Stomach (tissue), 9 donors: Measurements from ENCODE around the gene NPTX1. TPM values are rescaled to one million over a fixed set of nuclear protein-coding genes. Genes with fewer than 3 reads are reported as not detected.

Source experiments
- DNase-seq, 2 donors: peaks; one replicate each; pipeline versions ENCODE4 v3.0.0 to v3.0.0-alpha.2; 2013 to 2019
- H3K27ac ChIP-seq, 5 donors: fragments of 200-600 bp in 4 of 5; sonication (generic) in 4 of 5; one replicate each; pipeline ENCODE4 v1.5.1; 2013 to 2019; ENCODE audit warnings: mild to moderate bottlenecking in 1 of 5, moderate library complexity in 1 of 5
- H3K27me3 ChIP-seq, 3 donors: fragments of 200-600 bp; sonication (generic); one replicate each; pipeline ENCODE4 v1.5.1; 2017 to 2019; ENCODE audit warnings: mixed run types in 1 of 3
- H3K36me3 ChIP-seq, 4 donors: fragments of 200-600 bp; sonication (generic); 1 replicate in 3 of 4; 2 replicates in 1 of 4; pipeline ENCODE4 v1.5.1; 2016 to 2019
- H3K4me1 ChIP-seq, 4 donors: fragments of 200-600 bp; sonication (generic); one replicate each; pipeline ENCODE4 v1.5.1; 2016 to 2019
- H3K4me3 ChIP-seq, 4 donors: fragments of 200-600 bp; sonication (generic) in 3 of 4; one replicate each; pipeline ENCODE4 v1.5.1; 2016 to 2019; ENCODE audit warnings: mild to moderate bottlenecking in 1 of 4
- H3K9me3 ChIP-seq, 4 donors: fragments of 200-600 bp; sonication (generic); one replicate each; pipeline ENCODE4 v1.5.1; 2016 to 2019
- EP300 ChIP-seq: sonication (generic); formaldehyde crosslinking; IDR thresholded peaks from one replicate; pipeline ENCODE4 v1.6.1; 2017; ENCODE audit warnings: antibody characterized with exemption
- POLR2A ChIP-seq, 4 donors: fragments of 450-650 bp; IDR thresholded peaks; one replicate each; pipeline ENCODE4 v1.6.1; 2016; ENCODE audit warnings: antibody characterized with exemption in 4 of 4, control low read depth in 2 of 4, mild to moderate bottlenecking in 1 of 4, moderate library complexity in 1 of 4
- POLR2AphosphoS5 ChIP-seq, 3 donors: sonication (generic); formaldehyde crosslinking; IDR thresholded peaks; one replicate each; pipeline ENCODE4 v1.6.1; 2016; ENCODE audit warnings: antibody characterized with exemption in 3 of 3
- WGBS, 5 donors: extraction: QIAGEN DNeasy Blood & Tissue Kit in 3 of 5; methylation state at CpG; one replicate each; pipeline versions ENCODE4 v1.1.5 to v1.1.7; 2013 to 2018; 5-methylcytosine and 5-hydroxymethylcytosine counted together
- intact Hi-C: fragments of 100-400 bp; cut with DNase I; formaldehyde crosslinking; loops from one replicate; pipeline ENCODE4 v1.15.1; 2023; ENCODE audit warnings: low total_unique reads
- polyA plus RNA-seq, 3 donors: library from polyadenylated mRNA; stranded (reverse); fragments of 200-250 nt; gene quantifications; one replicate each; pipeline ENCODE4 v1.2.3, GENCODE V29; 2013
- total RNA-seq, 5 donors: library from RNA; depleted of rRNA; stranded (reverse); fragments of >200 nt; gene quantifications; one replicate each; pipeline versions ENCODE4 v1.1.0 to v1.2.3, GENCODE V29; 2014 to 2016
- TF ChIP-seq, protein P1 (sequence below), 7 experiments: fragments of 450-650 bp in 4 of 7; fragments of 200-600 bp in 3 of 7; sonication (generic) in 3 of 7; IDR thresholded peaks; one replicate each; pipeline ENCODE4 v1.5.1; 2016 to 2019; ENCODE audit warnings: antibody characterized with exemption in 7 of 7, control low read depth in 2 of 7, mild to moderate bottlenecking in 1 of 7
- donor health status: healthy with polysubstance abuse.
- donor health status: Bipolar disorder and iron deficiency.
- donor health status: healthy.

Gene NPTX1
- total and polyA plus RNA-seq, 8 donors = 0.31 to 9.3 (median 2.0) TPM; not detected in 1

DNA sequence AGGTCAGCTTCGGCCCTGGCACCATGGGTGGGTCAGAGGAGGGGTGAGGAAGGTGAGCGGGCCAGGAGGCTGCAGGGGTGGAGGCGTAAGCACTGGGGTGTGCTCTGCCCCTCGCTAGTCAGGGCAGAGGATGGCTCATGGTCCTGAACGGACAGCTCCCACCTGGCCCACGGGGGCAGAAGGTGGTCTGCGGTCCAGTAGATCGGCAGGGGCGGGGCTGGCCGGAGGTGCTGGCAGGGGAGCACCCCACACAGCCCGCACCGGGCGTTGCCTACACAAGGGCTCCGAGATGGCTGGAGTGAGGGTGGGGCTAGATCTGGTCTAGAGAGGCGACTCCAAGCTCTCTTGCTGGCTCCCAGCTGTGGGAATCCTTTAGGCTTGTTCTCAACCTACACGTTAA, 8.2 kb downstream of the NPTX1 start:
- Histone ChIP-seq H3K27ac (no peak overlapping the region), H3K36me3 (peaks cover 0 to 25% (median 0%) of the 10 kb centered on the region in 4 donors), H3K4me1 (no peaks in the 10 kb centered on the region), H3K9me3 (no peaks in the 10 kb centered on the region), H3K4me3 (no peak overlapping the region), H3K27me3 (peaks cover 0 to 93% (median 69%) of the 10 kb centered on the region in 3 donors)
- TF ChIP-seq POLR2A (IDR thresholded peaks at IDR 0.05) (no peak), POLR2AphosphoS5 (IDR thresholded peaks at IDR 0.05) (no peak), EP300 (no peak)
- TF ChIP-seq, protein P1, sequence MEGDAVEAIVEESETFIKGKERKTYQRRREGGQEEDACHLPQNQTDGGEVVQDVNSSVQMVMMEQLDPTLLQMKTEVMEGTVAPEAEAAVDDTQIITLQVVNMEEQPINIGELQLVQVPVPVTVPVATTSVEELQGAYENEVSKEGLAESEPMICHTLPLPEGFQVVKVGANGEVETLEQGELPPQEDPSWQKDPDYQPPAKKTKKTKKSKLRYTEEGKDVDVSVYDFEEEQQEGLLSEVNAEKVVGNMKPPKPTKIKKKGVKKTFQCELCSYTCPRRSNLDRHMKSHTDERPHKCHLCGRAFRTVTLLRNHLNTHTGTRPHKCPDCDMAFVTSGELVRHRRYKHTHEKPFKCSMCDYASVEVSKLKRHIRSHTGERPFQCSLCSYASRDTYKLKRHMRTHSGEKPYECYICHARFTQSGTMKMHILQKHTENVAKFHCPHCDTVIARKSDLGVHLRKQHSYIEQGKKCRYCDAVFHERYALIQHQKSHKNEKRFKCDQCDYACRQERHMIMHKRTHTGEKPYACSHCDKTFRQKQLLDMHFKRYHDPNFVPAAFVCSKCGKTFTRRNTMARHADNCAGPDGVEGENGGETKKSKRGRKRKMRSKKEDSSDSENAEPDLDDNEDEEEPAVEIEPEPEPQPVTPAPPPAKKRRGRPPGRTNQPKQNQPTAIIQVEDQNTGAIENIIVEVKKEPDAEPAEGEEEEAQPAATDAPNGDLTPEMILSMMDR (IDR thresholded peaks at IDR 0.05) = no peak
- DNase-seq = no peak
- intact Hi-C loops = no loop called here
- WGBS, 5 donors = 7 to 30% (median 14%) methylated on average over 3 to 16 of the region's 16 CpGs

DNA sequence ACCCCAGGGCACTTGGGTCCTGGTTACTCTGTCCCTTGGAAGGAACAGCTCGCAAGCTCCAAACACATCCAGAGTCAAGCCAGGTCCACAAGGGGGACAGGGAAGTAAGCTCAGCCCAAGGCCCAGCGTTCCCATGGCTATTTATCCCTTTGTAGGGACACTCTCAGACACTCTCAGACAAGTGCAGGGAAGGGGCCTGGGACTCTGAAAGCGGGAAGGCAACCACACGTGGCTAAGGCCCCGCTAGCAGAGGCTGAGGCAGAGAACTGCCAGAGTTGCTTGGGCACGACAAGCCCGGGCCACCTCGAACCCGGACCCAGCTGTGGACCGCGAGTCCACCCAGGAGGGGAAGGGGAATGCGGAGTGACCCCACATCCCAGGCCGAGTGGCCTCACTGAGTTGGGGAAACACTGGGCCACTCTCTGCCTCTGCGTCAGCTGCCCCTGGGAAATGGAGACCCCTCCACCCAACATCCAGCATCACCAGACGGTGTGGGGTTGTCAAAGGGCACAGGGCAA, 10.2 kb downstream of the NPTX1 start:
- DNase-seq = no peak
- peaks cover 0 to 19% (median 0%) of the 10 kb centered on the region in 4 donors for H3K36me3 ChIP-seq
- no peaks in the 10 kb centered on the region for H3K9me3 ChIP-seq
- H3K27me3 ChIP-seq = peaks cover 0 to 87% (median 54%) of the 10 kb centered on the region in 3 donors
- TF ChIP-seq POLR2AphosphoS5 (IDR thresholded peaks at IDR 0.05) = no peak
- TF ChIP-seq EP300 = no peak
- TF ChIP-seq, protein P1 (IDR thresholded peaks at IDR 0.05) = no peak
- TF ChIP-seq POLR2A (IDR thresholded peaks at IDR 0.05) = no peak
- peaks cover 0 to 9% (median 0%) of the 10 kb centered on the region in 4 donors for H3K4me1 ChIP-seq
- H3K27ac ChIP-seq = no peak overlapping the region
- 68 to 80% (median 76%) methylated on average over 10 to 15 of the region's 15 CpGs for WGBS, 5 donors
- intact Hi-C loops = no loop called here
- no peak overlapping the region for H3K4me3 ChIP-seq

DNA sequence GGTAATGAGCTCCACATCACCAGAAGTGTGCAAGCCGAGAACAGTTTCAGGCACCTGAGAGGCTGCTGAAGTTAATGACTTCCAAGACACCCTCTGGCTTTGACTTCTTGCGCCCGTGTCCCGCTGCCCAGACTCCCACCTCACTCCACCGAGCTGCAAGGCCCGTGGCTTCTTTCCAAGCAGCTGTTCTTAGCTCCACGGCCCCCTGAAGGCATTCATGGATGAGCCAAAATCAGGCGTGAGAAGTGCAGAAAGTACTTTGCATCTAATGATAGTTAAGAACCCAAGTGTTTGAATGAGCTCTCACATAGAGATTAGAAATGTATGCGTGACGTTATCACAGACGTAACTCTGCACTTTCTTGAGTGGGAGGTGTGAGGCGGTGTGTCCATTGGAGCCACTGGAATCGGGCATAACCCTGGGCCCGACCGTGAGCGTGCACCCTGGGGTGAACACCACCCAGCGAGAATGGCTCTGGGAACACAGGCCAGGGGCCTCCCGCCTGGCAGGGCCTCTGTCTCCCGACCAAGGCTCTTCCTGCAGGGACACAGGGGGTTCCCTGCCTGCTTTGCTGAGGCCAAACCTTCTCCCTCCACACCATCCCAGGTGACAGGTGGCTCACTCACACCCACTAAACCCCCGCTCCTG, 11.0 kb downstream of the NPTX1 start:
- TF ChIP-seq EP300 (no peak), POLR2AphosphoS5 (IDR thresholded peaks at IDR 0.05) (no peak), POLR2A (IDR thresholded peaks at IDR 0.05) (no peak)
- TF ChIP-seq, protein P1 (IDR thresholded peaks at IDR 0.05) = no peak
- Histone ChIP-seq H3K36me3 (peaks cover 0 to 11% (median 0%) of the 10 kb centered on the region in 4 donors), H3K27ac (no peak overlapping the region), H3K9me3 (no peaks in the 10 kb centered on the region), H3K4me1 (peaks cover 0 to 17% (median 0%) of the 10 kb centered on the region in 4 donors), H3K4me3 (no peak overlapping the region), H3K27me3 (peaks cover 0 to 81% (median 46%) of the 10 kb centered on the region in 3 donors)
- intact Hi-C loops = no loop called here
- 70 to 77% (median 73%) methylated on average over 18 to 20 of the region's 20 CpGs for WGBS, 5 donors
- DNase-seq = no peak

DNA sequence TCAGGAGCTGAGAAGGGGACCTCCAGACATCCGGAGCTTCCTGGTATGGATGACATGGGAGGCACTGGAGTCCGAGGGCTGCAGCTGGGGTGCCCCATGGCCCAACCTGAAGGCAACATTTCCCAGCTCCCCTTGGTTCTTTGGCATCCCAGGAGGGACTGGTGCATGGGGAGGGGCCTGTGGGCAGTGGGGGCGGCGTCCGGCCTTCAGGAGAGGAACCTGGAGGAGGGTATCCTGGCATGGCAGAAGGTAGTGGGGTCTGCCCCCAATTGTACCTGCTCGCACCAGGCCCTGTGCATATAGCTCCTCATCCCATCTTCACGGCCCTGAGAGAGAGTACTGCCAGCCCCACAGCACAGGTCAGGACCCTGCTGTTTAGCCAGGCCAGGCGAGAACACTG, 11.9 kb downstream of the NPTX1 start:
- WGBS, 5 donors = 67 to 87% (median 75%) methylated on average over 4 to 8 of the region's 8 CpGs
- intact Hi-C loops = no loop called here
- TF ChIP-seq EP300 (no peak), POLR2A (IDR thresholded peaks at IDR 0.05) (no peak), POLR2AphosphoS5 (IDR thresholded peaks at IDR 0.05) (no peak)
- TF ChIP-seq, protein P1 (IDR thresholded peaks at IDR 0.05) = no peak
- Histone ChIP-seq H3K9me3 (no peaks in the 10 kb centered on the region), H3K27me3 (peaks cover 0 to 71% (median 38%) of the 10 kb centered on the region in 3 donors), H3K4me1 (peaks cover 0 to 24% (median 0%) of the 10 kb centered on the region in 4 donors), H3K4me3 (no peak overlapping the region), H3K27ac (no peak overlapping the region), H3K36me3 (peaks cover 0 to 5% (median 0%) of the 10 kb centered on the region in 4 donors)
- no peak for DNase-seq
